HG03521 (cell line): Measurements from ENCODE around the gene PRR23C.
"Not testable (repeated sequence)": the region's sequence is repeated elsewhere in the genome, so short reads cannot be mapped to it uniquely, and the experiment has no call there.

Experiments
- ATAC-seq: cut with Tn5 transposase; IDR thresholded peaks from one replicate; pipeline ENCODE4 v1.9.1; 2021; ENCODE audit warnings: mild to moderate bottlenecking, moderate library complexity; ENCODE audit not compliant: unreplicated experiment

Gene PRR23C

GRCh38 chr3:139044366-139045210 lies at the start of gene PRR23C:
PRR23C (minus strand) TSS chr3:139044892; CDS start chr3:139044620, 272 bp downstream.
- ATAC-seq, result no peak

GRCh38 chr3:139093840-139094239 lies 49.1 kb upstream of the PRR23C start:
- ATAC-seq, result no peak

GRCh38 chr3:139088462-139089324 lies 44.0 kb upstream of the PRR23C start:
- no peak for ATAC-seq

- no peak for ATAC-seq
Observed at GRCh38 chr3:139087621-139088020, 42.9 kb upstream of the PRR23C start.

GRCh38 chr3:139084176-139084575 lies 39.5 kb upstream of the PRR23C start:
- no peak for ATAC-seq

GRCh38 chr3:139074565-139075115 lies 29.9 kb upstream of the PRR23C start:
- no peak for ATAC-seq

GRCh38 chr3:139062918-139063317 lies 18.2 kb upstream of the PRR23C start:
- no peak for ATAC-seq

GRCh38 chr3:139052802-139053600 lies 8.3 kb upstream of the PRR23C start:
- ATAC-seq, result no peak

GRCh38 chr3:139043554-139044365 lies 932 bp downstream of the PRR23C start:
- ATAC-seq, result no peak

GRCh38 chr3:139037478-139037877 lies 7.2 kb downstream of the PRR23C start:
- ATAC-seq, result no peak

- ATAC-seq, result no peak
Observed at GRCh38 chr3:139032326-139033002, 12.2 kb downstream of the PRR23C start.

- not testable (repeated sequence) for ATAC-seq
Observed at GRCh38 chr3:139030576-139030975, 14.1 kb downstream of the PRR23C start.

- ATAC-seq, result no peak
Observed at GRCh38 chr3:139024968-139025367, 19.7 kb downstream of the PRR23C start.

- no peak for ATAC-seq
Observed at GRCh38 chr3:139020868-139021234, 23.8 kb downstream of the PRR23C start, which contains the start of gene PRR23B. PRR23B (minus strand) TSS chr3:139020926; CDS start chr3:139020661, 265 bp downstream.

- ATAC-seq, result no peak
Observed at GRCh38 chr3:139020036-139020867, 24.4 kb downstream of the PRR23C start.

- no peak for ATAC-seq
Observed at GRCh38 chr3:139016430-139017048, 28.2 kb downstream of the PRR23C start.

GRCh38 chr3:139006051-139006716 lies 38.5 kb downstream of the PRR23C start, which contains the start of gene PRR23A:
PRR23A (minus strand) TSS chr3:139006268; CDS start chr3:139006268, 0 bp downstream.
- ATAC-seq, result no peak
